Measurements from ENCODE around the gene NSD1.

The NSD1 gene

GRCh38 chr5:177265395-177265794 lies 131.8 kb downstream of the NSD1 start:
- TF ChIP-seq TAF1 (IDR thresholded peaks at IDR 0.05; ENCODE audit: low read depth) (no peak), TCF12 (IDR thresholded peaks at IDR 0.05; ENCODE audit: low read depth) (no peak), FOXM1 (IDR thresholded peaks at IDR 0.05; ENCODE audit: borderline replicate concordance, low read depth) (no peak), EGR1 (IDR thresholded peaks at IDR 0.05) (no peak), YY1 (IDR thresholded peaks at IDR 0.05; ENCODE audit: low read depth) (no peak), CREB1 (IDR thresholded peaks at IDR 0.05; ENCODE audit: low read depth) (no peak), RAD21 (IDR thresholded peaks at IDR 0.05; ENCODE audit: low read depth) (no peak), USF1 (IDR thresholded peaks at IDR 0.05) (no peak), NFIC (IDR thresholded peaks at IDR 0.05) (no peak), TEAD4 (IDR thresholded peaks at IDR 0.05) (no peak), ZBTB7A (IDR thresholded peaks at IDR 0.05; ENCODE audit: low read depth) (no peak), CEBPB (IDR thresholded peaks at IDR 0.05) (no peak), EP300 (IDR thresholded peaks at IDR 0.05; ENCODE audit: borderline replicate concordance) (no peak)
- TF ChIP-seq, protein P1, sequence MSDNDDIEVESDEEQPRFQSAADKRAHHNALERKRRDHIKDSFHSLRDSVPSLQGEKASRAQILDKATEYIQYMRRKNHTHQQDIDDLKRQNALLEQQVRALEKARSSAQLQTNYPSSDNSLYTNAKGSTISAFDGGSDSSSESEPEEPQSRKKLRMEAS (IDR thresholded peaks at IDR 0.05) = no peak
- TF ChIP-seq, protein P2, sequence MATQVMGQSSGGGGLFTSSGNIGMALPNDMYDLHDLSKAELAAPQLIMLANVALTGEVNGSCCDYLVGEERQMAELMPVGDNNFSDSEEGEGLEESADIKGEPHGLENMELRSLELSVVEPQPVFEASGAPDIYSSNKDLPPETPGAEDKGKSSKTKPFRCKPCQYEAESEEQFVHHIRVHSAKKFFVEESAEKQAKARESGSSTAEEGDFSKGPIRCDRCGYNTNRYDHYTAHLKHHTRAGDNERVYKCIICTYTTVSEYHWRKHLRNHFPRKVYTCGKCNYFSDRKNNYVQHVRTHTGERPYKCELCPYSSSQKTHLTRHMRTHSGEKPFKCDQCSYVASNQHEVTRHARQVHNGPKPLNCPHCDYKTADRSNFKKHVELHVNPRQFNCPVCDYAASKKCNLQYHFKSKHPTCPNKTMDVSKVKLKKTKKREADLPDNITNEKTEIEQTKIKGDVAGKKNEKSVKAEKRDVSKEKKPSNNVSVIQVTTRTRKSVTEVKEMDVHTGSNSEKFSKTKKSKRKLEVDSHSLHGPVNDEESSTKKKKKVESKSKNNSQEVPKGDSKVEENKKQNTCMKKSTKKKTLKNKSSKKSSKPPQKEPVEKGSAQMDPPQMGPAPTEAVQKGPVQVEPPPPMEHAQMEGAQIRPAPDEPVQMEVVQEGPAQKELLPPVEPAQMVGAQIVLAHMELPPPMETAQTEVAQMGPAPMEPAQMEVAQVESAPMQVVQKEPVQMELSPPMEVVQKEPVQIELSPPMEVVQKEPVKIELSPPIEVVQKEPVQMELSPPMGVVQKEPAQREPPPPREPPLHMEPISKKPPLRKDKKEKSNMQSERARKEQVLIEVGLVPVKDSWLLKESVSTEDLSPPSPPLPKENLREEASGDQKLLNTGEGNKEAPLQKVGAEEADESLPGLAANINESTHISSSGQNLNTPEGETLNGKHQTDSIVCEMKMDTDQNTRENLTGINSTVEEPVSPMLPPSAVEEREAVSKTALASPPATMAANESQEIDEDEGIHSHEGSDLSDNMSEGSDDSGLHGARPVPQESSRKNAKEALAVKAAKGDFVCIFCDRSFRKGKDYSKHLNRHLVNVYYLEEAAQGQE (IDR thresholded peaks at IDR 0.05; ENCODE audit: low read depth) = no peak

GRCh38 chr5:177269232-177269895 lies 135.8 kb downstream of the NSD1 start:
- TF ChIP-seq YY1 (IDR thresholded peaks at IDR 0.05; ENCODE audit: low read depth) = no peak
- no peak for TF ChIP-seq ZBTB7A (IDR thresholded peaks at IDR 0.05; ENCODE audit: low read depth)
- no peak for TF ChIP-seq TCF12 (IDR thresholded peaks at IDR 0.05; ENCODE audit: low read depth)
- no peak for TF ChIP-seq CEBPB (IDR thresholded peaks at IDR 0.05)
- no peak for TF ChIP-seq EGR1 (IDR thresholded peaks at IDR 0.05)
- TF ChIP-seq NFIC (IDR thresholded peaks at IDR 0.05) = no peak
- no peak for TF ChIP-seq TEAD4 (IDR thresholded peaks at IDR 0.05)
- TF ChIP-seq, protein P2 (IDR thresholded peaks at IDR 0.05; ENCODE audit: low read depth) = no peak
- TF ChIP-seq RAD21 (IDR thresholded peaks at IDR 0.05; ENCODE audit: low read depth) = no peak
- TF ChIP-seq USF1 (IDR thresholded peaks at IDR 0.05) = no peak
- no peak for TF ChIP-seq TAF1 (IDR thresholded peaks at IDR 0.05; ENCODE audit: low read depth)
- no peak for TF ChIP-seq CREB1 (IDR thresholded peaks at IDR 0.05; ENCODE audit: low read depth)
- TF ChIP-seq, protein P1 (IDR thresholded peaks at IDR 0.05) = no peak
- TF ChIP-seq FOXM1 (IDR thresholded peaks at IDR 0.05; ENCODE audit: borderline replicate concordance, low read depth) = no peak
- no peak for TF ChIP-seq EP300 (IDR thresholded peaks at IDR 0.05; ENCODE audit: borderline replicate concordance)

GRCh38 chr5:177269976-177270375 lies 136.4 kb downstream of the NSD1 start:
- no peak for TF ChIP-seq EGR1 (IDR thresholded peaks at IDR 0.05)
- no peak for TF ChIP-seq TAF1 (IDR thresholded peaks at IDR 0.05; ENCODE audit: low read depth)
- no peak for TF ChIP-seq NFIC (IDR thresholded peaks at IDR 0.05)
- TF ChIP-seq FOXM1 (IDR thresholded peaks at IDR 0.05; ENCODE audit: borderline replicate concordance, low read depth) = no peak
- TF ChIP-seq TEAD4 (IDR thresholded peaks at IDR 0.05) = no peak
- TF ChIP-seq CEBPB (IDR thresholded peaks at IDR 0.05) = no peak
- no peak for TF ChIP-seq YY1 (IDR thresholded peaks at IDR 0.05; ENCODE audit: low read depth)
- TF ChIP-seq EP300 (IDR thresholded peaks at IDR 0.05; ENCODE audit: borderline replicate concordance) = no peak
- TF ChIP-seq, protein P2 (IDR thresholded peaks at IDR 0.05; ENCODE audit: low read depth) = no peak
- no peak for TF ChIP-seq ZBTB7A (IDR thresholded peaks at IDR 0.05; ENCODE audit: low read depth)
- TF ChIP-seq TCF12 (IDR thresholded peaks at IDR 0.05; ENCODE audit: low read depth) = no peak
- TF ChIP-seq, protein P1 (IDR thresholded peaks at IDR 0.05) = no peak
- no peak for TF ChIP-seq USF1 (IDR thresholded peaks at IDR 0.05)
- TF ChIP-seq CREB1 (IDR thresholded peaks at IDR 0.05; ENCODE audit: low read depth) = no peak
- no peak for TF ChIP-seq RAD21 (IDR thresholded peaks at IDR 0.05; ENCODE audit: low read depth)
